Anterior cingulate cortex (tissue), 58 donors: Measurements from ENCODE around the gene PLEKHM3.
"Not testable (repeated sequence)": the region's sequence is repeated elsewhere in the genome, so short reads cannot be mapped to it uniquely, and the experiment has no call there.

Experiments
- DNase-seq, 58 donors: peaks; one replicate each; lab custom pipeline; 2025; lab: John Stamatoyannopoulos, UW

Gene PLEKHM3

DNA sequence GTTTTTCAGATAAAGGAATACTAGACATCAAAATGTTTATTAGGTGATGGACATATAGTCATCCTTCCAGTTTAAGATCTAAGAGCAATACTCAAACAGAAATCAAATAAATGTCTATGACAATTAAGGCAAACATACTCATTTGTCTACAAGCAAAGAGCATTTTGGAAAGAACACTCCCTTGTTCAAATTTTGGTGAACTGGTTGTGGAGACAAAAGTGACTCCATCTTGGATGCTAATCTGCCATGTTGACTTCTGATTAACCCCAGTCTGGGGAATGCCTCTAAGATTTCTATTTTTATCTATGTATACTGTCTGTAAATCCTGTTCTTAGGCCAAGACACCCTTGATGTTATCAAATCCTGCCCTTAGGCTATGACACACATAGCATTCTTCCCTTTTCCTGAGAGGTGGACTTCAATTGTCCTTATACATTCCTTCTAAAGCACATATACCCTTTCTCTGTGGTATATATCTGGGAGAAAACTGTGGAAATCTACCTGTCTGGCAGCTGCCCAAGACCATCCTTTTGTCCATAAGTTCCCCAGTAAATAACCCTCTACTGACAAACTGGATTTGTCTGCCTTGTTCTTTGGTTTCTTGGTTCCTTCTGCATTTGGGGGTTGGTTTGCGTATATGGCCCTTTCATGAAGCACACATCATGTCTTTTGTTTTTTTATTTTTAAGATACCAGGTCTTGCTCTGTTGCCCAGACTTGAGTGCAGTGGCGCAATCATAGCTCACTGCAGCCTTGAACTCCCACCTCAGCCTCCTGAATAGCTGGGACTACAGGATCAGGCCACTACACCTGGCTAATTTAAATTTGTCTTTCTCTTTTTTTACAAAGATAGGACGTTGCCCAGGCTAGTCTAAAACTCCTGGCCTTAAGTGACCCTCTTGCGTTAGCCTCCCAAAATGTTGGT is 12.5 kb upstream of the PLEKHM3 start:
- DNase-seq: no peak

DNA sequence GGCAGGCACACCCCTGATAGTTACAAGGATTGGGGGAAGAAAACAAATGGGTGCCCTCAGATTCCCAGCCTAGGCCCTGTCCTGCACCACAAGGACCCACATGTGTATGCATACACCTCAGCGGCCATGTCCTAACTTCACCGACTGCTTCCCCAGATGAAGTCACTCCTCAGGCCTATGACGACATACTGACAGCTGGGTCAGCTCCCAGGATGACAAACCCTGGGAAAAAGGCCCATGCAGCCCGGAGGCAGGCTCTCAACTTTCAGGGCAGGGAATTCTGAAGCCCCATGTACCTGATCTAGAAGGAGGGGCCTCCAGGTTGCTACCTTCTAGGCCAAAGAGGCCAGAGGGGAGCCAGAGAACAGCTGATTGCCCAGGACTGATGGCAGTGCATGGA is 11.0 kb upstream of the PLEKHM3 start:
- DNase-seq: no peak

DNA sequence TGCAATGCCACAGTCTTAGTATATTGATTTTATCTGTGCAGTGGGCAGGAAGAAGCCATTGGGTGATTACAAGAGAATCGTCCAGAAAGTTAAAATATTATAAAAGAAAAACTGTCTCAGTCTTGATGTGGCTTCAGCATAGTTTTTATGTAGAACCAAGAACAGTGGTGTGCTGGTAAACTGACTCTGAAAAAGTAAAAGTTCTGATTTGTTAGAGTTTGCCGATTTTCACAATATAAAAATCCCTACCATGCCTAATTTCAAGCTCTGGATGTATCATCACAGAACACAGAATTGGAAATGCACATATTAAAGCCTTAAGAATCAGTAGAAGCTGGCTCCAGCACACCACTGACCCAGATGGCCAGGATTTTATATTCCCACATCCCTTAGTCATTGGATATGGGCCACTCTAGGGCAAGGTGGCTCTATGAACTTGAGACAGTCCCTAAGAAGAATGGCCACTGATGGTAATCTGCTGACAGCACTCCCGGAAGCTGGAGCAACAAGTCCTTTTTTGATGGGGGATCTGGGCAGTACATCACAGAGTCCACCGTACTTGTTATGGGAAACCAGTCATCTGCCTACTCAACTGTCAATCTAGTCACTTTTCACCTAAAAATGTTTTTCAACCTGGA is 9.3 kb upstream of the PLEKHM3 start:
- no peak for DNase-seq

DNA sequence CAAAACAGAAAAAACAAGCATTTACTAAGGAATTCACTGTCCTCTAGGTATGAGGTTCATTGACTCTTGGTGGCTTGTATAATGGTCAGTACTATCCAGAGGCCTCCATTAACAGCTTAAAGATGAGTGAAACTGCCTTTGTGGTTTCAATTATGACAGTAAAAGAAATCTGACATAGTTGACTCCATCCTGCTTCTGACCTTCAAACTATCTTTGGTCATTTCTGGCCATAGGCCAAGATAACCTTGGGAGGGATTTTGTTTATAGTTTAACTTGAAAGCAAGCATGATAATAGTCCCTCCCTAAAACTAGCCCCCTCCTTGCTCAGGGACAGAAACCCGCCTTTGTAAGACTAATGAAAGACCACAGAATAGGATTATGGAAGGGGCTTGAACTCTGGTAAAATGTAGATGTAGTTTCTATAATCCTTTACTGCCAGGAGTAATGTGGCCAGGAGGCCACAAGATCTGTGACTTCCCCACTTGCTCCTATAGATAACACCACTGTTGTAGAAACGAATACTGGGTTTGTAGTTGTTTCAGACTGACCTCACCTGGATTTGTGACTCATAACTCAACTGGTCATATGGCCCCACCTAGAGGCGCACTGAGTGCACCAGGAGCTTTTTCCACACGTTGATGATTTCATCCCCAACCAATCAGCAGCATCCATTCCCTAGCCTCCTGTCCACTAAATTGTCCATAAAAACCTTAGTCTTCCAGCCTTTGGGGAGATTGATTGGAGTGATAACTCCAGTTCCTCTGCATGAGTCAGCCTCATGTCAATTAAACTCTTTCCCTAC is 8.6 kb upstream of the PLEKHM3 start:
- peak in 3 of 58 donors; percentile 0 to 24 (median 6) for DNase-seq

DNA sequence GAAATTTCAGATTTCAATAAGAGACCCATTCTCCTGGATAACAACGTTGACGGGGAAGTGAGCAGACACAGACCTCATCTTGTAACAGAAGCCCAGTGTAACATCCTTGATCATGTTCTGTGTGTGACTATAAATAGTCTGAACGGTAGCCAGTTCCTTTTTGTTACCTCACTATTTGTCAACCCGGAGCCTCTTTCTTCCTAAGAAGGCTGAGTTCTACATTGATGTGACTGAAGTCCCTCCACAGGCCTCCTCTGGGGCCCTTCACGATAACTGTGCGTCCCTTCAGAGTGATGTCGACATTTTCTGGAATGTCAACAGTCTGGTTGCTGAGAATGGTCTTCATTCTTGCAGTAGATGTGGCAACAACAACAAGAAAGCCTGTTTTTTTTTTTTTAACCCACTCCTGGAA is 6.3 kb upstream of the PLEKHM3 start:
- no peak for DNase-seq

DNA sequence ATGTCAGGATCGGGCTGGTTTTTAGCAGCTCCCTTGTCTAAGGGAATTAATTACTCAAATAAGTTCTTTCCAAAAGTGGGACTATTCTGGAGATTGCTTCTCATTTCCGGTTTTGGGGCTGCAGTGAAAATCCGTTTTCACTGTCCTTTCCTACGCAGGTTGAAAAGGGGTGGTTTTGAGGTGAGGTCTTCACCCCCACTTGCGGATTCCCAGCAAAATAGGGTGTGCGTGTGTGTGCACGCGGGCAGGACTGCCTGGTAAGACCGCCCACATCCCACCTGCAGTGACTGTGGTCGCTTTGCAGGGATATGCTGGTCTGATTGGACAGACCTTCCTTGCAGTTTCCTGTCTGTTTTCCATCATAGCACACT is 472 bp upstream of the PLEKHM3 start:
- DNase-seq: peak in 30 of 58 donors; percentile 7 to 70 (median 30)

DNA sequence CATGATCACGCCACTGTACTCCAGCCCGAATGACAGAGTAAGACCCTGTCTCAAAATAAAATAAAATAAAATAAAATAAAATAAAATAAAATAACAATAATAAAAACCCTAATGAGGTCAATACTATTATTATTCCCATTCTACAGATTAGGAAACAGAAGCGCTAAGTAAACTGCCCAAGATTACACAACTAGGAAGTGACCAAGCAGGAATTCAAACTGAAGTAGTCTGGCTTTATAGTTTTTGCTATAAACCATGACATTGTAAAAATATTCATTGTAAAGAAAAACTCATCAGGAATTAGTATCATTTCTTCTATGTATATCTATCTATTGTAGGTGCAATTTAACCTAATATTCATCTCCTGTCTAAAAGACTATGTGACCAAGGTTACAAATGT is 1.2 kb downstream of the PLEKHM3 start:
- no peak for DNase-seq

DNA sequence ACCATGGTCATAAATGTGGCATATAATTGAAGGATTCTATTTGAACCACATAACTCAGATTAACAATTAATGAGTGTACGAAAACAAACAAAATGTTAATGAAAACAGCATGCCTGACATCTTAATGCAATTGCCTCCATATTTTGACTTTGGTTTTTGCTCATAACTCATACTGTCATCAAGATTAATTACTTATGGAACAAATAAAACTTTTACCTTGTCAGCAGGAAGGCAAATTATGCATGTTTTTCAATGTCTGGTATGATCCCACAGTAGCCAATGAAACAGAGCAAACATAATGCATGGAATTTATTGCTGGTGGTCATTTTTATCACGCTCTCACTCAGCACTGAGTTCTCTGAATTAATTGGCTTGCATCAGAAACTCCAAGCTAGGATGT is 5.1 kb downstream of the PLEKHM3 start:
- DNase-seq: no peak

DNA sequence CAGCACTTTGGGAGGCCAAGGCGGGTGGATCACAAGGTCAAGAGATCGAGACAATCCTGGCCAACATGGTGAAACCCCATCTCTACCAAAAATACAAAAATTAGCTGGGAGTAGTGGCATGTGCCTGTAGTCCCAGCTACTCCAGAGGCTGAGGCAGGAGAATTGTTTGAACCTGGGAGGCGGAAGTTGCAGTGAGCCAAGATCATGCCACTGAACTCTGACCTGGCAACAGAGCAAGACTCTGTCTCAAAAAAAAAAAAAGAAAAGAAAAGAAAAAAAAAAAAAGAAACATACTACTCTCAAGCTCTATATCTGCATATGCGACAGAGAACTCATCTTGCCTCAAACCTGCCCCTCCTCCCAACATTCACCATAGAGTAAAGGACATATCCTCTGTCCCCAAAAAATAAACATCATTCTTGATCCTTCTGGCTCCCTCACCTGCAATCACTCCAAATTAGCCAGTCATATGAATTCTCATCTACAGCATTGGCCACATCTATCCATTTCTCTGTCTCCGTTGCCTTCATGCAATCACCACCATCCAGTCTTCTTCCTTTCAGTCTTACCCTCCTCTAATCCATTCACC is 7.1 kb downstream of the PLEKHM3 start:
- not testable (repeated sequence) for DNase-seq

DNA sequence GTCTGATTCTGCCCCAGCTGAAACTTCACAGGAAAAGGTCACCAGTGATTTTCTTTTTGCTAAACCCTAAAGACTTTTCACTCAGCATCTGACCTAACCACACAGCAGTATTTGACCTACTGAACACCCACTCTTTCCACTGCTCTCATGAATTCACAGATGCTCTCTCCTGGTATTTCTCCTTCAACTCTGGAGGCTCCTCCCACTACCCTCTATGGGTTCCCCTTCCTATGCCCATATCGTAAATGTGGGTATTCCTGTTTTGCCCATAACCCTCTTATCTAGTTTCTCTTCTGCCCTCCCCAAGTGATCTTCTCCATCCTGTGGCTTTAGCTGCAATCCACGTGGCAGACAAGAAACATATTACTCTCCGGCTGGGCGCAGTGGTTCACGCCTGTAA is 7.6 kb downstream of the PLEKHM3 start:
- no peak for DNase-seq

DNA sequence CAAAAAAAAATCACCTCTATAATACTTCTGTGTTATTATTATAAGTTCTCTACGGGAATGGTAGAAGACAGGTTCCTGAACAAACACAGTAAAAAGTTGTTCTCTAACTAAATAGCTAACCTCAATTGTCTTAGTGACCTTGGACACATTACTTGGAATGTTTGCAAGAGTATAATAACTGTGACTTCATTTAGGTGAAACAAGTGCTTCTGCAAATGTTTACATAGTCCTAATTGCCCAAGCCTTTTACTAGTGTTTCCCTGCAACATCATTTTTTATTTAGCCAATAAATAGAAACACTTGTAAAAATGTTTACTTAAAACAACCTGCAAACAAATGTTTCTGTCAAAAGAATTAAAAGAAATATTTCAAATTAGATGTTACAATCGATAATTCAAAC is 9.9 kb downstream of the PLEKHM3 start:
- no peak for DNase-seq

DNA sequence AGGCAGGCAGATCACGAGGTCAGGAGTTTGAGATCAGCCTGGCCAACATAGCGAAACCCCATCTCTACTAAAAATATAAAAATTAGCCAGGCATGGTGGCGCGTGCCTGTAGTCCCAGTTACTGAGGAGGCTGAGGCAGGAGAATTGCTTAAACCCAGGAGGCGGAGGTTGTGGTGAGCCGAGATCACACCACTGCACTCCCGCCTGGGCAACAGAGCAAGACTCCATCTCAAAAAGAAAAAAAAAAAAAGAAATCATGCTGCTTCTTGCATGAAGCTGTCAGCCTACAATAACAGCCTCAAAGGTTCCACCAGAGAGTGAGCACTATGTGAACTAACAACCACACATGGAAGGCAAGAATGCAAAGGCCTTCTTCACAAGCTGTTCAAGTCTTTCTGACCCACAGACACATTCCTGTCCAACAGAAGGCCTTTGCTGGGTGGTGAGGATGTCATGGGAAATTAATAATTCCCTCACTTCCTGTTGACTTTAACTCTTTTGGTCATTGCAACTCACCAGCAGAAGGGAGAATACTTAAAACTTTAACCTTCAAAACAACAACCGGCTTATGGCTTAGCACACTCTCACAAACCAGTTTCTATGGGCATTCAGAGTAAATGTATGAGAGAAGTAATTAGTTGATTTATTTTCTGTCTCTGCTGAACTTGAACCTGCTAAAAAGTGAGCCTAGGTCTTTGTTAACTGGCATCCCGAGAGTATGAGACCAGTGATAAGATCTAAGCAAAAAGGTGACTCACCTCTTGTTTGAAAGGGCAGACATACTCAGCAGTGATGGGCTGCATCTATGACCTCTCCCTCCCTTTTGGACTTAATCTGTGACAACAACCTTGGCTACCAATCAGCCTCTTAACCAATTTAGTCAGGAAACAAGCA is 11.8 kb downstream of the PLEKHM3 start:
- no peak for DNase-seq

DNA sequence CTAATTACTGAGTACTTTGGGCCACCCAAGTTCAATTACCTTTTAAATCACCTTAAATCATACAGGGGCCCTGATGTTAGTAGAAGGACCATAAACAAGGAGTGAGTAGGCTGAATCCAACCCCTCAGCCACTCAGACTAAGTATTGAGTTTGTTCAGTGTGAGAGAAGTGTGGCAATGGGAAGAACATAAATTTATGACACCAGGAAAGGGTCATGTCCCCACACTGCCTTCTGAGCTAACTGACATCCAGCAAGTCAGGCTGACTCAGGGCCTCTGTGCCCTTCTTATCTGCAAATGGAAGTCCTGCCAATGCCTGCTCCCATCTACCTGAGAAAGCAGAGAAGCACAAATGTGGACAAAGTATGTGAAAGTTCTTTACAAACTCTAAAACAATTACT is 12.9 kb downstream of the PLEKHM3 start:
- no peak for DNase-seq

DNA sequence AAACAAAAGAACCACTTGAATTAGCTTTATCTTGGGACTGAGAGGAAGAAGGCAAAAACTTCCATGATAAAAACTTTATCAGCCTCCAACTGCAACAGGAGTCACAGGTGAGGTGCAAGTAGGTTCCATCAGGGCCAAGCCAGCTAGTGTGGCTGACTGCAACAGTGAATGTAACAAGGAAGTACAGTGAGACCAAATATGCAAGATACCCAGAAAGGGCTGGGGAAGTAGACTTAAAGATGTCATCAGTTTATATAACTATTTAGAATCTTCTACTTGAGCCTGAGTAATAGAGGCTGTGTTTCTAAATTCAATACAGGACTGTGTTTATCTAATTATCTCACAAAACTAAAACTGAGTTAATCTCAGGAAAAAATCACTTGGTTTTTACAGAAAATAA is 14.8 kb downstream of the PLEKHM3 start:
- DNase-seq: no peak

DNA sequence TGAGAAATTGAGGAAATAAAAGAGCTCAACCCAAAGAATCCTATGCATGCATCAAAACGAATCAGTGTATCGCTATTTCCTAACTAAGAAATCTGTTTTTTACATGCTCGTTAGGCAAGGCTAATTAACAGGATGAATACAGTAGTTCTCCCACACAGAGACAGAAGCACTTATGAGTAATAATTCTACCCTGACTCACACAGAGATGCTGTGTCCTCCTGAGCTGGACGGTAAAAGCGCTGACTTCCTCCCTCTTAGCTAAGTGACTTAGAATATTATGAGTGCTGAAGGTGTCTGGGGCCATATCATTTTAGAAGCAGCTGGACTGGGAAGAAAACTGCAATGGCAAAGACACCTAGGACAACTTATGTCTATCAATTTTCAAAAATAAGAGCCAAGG is 18.5 kb downstream of the PLEKHM3 start:
- no peak for DNase-seq

DNA sequence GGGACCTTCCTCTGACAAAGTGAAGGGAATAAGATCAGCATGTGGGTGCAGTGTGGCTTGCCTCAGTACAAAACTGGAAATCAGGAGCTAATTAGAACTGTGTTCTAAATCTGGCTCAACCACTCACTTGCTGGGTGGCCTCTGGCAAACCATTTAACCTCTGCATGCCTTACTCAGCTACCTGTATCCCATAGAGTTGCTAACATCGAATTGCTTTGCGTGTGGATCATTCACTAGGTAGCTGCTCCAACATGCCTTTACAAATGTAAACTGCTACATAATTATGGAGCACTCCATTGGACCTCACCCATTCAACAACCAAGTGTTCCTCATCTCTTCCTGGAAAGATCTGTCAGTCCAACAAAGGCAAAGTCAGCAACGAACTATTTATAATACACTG is 19.0 kb downstream of the PLEKHM3 start:
- no peak for DNase-seq

DNA sequence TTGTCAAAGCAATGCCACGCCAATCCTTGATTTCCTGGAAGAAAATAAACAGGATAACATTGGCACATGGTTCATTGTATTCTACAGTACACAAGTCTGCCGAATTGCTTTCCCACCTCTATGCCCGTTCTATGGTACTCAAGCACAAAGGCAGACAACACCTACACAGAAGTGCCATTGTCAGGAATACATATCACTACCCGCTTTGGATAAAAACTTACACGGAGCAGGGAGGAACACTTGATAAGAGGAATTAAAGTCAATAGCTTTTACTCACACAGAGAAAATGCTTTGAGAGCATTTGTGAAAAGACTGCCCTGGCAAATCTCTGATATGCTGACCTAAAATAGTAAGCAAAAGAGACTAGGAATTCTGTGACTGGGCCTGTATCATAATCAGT is 23.4 kb downstream of the PLEKHM3 start:
- no peak for DNase-seq

DNA sequence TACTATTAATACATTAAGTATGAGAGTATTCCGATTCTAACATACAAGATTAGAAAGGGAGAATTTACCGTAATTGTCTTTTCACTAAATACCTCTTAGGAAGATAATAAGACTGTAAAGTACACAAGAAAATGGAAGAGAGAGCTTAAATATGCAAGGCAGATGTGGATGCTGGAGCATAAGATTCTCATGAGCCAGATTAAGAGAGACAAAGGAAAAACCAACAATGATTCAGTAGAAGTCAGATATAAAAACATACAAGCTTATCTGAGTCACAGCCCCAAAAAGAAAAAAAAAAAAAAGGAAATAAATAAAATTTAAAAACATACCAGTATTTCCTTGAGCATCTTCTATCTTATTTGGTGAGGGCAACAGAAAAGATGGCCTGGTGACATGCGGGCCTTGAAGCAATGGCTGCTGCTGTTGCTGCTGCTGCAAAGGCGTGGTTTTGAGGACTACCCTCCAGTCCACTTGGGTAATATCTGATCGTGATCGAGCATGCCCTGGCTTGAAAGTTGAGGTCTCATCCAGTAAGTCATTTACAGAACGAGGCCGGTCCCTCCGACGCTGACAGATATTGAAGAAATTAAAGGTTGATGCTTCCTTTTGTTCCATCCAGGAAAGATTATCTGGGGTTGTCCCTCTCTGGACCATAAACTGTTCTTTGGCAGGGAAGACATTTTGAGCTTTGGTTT is 24.5 kb downstream of the PLEKHM3 start:
- no peak for DNase-seq

DNA sequence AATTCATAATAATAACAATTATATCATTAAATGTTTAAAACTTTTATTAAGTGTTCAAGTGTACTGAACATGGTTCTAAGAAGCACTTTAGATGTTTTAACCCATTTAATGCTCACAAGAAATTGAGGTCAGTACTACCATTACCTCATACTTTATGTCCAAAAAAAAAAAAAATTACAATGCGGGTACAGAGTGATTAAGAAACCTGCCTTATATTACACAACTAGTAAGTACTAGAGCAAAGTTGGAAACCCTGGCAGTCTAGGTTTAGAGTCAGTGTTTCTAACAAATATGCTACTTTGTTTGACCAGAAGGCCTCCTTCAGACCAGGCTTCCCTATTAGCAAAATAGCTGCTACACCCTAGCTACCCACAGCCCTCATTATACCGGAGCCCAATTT is 28.5 kb downstream of the PLEKHM3 start:
- no peak for DNase-seq
